Stimulated activated CD4-positive, alpha-beta T cell treated with anti-CD3 and anti-CD28 coated beads, TNF-alpha, amount 100 ng/mL, for 4 hours (primary cell): ENCODE data around the gene PARP4.
"Not testable (repeated sequence)": the region's sequence is repeated elsewhere in the genome, so short reads cannot be mapped to it uniquely, and the experiment has no call there.

ENCODE experiments used
- DNase-seq, 3 experiments: peaks; one replicate each; pipeline ENCODE4 v3.0.0-alpha.2; 2020; ENCODE audit warnings: low read depth in 3 of 3

The PARP4 gene

DNA sequence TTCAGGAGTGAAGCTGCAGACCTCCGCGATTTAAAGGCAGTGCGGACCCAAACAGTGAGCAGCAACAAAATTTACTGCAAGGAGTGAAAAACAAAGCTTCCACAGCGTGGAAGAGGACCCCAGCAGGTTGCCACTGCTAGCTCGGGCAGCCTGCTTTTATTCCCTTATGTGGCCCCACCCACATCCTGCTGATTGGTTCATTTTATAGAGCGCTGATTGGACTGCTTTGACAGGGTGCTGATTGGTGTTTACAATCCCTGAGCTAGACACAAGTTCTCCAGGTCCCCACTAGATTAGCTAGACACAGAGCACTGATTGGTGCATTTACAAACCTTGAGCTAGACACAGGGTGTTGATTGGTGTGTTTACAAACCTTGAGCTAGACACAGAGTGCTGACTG, 6.3 kb downstream of the PARP4 start:
- not testable (repeated sequence) for DNase-seq

DNA sequence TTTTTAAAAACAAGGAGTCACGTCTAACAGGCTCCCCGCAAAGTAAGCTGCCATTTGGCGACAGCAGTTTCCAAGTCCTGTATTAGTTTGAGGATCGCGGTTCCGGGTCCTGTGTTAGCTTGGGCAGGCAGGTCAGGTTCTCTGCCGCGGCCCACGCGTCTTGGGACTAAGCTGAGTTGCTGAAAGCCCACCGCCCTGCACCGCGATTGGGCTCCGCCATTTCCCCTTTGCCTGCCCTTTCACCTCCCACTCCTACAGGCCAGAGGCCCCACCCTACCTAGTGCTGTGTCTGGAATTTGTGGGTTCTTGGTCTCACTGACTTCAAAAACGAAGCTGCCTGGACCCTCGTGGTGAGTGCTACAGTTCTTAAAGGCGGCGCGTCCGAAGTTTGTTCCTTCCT, 6.8 kb downstream of the PARP4 start:
- DNase-seq: no peak

DNA sequence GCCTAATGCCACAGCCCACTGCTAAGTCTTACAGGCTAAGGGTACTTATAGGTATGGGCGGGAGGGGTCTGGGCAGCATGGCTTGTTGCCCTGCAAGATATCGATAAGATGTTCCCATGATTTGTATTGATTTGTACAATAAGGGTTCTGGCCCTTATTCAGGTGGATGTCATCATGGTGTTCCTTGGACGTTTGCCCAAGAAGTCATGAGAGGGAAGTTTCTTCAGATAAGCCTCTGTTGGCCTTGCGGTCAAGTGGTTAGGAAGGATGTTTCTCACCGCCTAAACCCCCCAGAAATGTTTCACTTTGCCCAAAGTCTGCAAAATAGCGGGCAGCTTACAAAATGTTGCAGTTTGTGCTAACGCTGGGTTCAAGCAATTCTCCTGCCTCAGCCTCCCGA, 7.3 kb downstream of the PARP4 start:
- DNase-seq: no peak

DNA sequence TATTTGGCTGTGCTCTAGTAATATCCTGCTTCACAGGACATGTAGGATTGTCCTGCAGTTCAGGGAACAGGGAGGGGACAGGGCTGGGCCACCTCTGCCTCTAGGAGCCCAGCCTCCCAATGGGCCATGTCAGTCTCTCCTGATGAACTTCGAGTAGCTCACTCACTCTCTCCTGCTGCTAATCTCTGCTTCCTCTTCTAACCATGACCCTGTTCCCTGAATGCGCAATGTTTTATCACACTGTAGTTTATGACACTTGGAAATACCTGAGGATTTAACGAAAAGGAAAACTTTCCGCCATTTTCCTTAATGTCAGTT, 9.2 kb downstream of the PARP4 start:
- DNase-seq: no peak

DNA sequence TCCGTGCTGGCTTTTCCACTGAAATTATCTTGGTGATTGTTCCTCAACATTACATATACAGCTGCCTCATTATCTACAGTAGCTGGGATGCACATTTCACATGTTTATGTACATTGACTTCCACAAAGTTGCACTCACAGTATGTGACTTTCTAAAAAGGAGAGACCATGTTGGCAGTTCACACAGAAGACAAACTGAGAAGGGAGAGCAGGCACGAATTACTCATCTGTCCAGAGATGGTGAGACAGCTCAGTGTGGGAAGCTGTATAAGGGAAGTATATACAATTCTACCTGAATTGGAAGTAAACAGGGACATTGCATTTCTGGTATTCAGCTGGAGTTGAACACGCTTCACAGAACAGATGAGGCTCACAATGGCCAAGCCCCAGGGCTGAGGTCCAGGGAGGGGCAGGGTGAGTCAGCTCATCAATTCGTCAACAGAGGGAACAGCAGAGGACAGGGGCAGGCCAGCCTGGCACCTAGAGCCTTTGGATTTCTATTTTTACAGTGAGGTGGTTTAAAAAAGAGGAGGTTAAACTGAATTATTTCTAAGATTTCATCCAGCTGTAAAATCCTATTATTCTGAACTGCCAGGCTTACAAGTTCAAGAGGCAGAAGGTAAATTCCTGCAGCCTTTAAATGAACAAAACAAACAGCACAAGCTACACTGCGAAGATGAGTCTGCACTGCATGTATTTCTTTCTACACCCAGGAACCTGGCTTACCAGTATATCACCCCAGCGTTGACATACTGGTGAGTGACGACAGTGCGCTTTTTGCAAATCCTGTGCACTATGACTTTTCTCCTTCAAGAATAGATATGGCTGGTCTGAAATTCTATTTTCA, 9.8 kb downstream of the PARP4 start:
- DNase-seq: no peak

DNA sequence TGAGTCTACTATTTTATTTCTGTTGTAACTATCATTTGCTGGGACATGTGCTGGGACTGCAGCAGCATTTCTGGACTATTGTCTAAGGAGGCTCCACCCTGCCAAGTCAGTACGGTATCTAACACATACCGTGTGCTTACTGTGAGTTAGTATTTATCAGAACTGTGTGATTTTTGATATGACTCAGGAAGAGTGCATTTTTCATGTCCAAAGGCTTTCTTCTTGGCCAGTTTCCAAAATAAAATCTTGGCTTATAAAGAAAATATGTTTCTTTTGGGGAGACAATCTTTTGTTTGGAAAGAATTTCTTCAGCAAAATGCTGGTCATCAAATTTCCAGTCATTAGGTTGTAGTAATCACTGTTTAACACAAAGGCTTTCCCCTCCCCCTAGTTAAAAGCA, 11.6 kb downstream of the PARP4 start:
- DNase-seq: no peak

DNA sequence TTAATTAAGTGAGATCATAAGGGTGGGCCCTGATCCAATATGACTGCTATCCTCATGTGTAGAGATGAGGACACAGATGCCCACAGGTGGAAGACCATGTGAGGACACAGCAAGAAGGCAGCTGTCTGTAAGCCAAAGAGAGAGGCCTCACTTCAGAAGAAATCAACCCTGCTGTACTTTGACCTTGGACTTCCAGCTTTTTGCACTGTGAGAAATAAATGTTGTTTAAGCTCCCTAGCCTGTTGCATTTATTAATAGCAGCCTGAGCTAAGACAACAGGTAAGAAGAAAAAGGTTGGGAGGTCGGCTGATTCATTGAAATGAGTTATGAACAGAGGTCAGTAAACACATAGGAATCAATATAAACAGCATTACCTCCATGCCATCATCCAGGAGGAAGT, 14.8 kb downstream of the PARP4 start:
- DNase-seq: no peak

DNA sequence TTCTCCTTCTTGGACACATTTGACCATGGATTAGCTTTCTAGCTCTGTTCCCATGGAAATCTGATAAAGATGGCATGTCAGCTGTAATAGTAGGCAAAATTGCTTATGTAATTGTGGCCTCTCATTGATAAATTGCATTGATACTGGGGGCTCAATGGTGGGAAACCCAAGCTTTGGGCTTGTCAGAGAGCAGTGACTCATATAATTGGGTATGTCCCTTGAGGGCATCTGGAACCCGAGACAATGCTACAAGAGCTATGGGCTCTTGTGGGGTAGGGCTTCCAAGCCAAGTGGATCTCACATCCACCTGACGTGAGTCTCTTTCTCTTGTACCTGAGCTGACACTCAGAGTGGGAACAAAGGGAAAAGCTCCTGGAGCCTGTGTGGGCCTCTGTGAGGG, 16.3 kb downstream of the PARP4 start:
- DNase-seq: not testable (repeated sequence)

DNA sequence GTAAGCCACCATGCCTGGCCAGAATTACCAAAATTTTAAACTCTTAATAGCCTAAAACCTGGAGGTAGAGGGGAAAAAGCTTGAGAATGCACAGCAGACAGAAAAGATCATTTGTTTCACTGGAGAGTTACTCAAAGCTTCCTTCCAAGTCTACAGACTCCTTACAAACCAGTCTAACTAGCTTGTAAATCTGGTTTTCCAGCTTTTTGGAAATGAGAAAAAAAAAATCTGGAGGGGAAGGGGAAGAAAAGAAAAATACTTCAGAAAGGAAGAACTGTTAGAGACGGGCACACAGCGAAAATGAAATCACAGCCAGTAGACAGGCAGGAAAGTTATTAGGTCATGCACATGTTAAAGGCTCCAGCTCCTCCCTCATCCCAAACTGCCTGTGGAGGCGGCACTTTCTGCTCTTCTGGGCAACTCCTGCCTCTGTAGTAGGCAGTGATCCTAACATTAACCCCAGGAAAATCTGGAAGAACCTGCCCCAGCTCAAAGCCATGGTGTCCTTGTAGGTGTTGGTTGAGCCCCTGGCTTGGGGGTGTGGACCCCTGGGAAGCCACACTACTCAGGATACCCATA, 17.3 kb downstream of the PARP4 start:
- no peak for DNase-seq

DNA sequence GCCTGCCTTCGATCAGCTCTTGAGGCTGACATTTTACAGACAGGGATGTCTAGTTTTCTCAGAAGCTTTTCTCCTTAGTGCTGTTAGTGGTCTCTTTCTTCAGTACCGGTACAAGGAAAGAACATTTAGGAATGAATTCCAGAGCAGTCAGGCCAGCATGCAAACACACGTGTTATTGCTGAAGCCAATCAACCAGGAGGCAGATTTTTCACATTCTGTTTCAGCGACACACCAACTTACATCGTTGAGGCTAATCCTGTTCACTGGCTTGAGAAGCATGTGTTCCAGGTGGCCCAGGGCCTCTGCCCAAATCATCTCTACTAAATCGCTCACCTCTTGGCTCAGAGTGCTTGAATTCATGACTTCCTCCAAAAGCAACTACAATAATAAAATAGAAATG, 19.2 kb downstream of the PARP4 start:
- DNase-seq: no peak

DNA sequence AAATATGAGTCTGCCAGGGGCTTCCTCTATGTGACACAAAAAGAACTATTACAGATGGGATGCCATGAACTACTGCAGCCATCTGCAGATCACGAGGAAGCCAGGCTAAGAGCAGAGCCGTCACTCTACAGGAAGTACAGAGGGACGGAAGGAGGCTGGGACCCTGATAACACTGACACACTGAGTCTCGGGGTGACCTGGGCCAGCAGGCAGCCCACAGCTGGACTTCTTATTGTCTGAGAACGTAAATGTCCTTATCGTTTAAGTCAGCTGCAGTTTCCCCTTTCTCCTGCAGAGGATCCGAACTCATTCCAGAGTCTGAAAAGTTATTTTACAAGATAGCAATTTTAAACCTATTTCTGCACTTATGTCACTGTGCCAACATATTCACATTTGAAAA, 20.7 kb downstream of the PARP4 start:
- no peak for DNase-seq

DNA sequence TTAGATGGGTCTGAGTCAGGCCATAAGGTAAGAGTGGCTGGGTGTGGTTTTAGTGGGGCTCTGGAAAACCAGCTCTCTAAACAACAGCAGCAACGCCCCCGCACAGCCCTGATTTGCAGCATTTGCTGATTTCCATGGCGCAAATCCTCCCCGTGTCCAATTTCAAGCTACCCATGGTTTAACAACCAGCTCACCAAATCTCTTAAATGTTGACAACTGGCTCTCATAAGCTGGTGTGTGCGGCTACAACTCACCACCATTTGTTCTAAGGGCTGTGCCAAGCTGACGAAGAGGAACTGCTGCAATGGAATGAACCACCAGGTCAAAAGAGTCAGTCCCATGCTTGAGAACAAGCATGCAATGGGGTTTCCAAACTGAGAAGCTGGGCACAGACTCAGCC, 22.9 kb downstream of the PARP4 start:
- DNase-seq: no peak

DNA sequence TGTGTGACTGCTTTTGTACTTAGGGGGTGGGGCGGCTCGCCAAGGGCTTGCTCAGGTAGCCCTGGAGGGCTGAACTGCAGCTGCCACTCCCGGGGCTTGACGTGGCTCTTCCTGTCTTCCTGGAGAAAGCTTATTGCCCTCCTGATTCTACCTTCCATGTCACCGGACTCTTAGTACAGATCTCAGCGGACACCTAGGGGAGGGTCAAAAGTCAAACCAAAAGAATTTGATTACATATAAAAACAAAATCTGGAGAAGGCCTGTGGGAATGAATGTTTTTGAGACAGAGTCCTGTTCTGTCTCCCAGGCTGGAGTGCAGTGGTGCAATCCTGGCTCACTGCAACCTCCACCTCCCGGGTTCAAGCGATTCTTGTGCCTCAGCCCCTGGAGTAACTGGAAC, 24.5 kb downstream of the PARP4 start:
- not testable (repeated sequence) for DNase-seq

DNA sequence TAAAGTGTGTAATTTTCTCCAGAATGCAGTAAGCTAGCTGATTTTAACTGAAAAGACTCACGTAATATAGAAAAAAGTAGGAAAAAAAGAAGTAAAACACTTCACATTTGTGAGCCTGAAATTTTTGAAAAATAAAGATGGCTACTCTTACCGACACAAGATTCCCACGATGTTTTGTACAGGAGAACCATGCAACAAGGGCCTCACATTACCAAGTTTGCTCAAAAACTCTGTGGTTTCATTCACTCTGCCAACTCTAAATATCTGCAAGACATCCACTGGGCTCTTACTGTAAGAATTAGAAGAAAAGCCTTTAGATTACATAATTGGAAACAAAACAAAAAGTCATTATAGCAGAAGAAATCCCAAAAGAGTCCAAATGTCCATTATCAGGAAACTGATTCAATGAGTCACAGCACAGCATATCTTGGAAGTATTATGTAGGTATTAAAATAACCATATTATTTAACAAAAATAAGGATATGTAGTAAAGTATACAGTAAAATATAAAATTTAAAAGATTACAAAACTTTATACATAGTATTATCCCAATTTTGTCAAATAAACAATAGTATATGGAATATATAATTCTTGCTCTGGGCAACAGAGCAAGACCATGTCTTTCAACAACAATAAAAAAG, 26.4 kb downstream of the PARP4 start:
- not testable (repeated sequence) for DNase-seq

DNA sequence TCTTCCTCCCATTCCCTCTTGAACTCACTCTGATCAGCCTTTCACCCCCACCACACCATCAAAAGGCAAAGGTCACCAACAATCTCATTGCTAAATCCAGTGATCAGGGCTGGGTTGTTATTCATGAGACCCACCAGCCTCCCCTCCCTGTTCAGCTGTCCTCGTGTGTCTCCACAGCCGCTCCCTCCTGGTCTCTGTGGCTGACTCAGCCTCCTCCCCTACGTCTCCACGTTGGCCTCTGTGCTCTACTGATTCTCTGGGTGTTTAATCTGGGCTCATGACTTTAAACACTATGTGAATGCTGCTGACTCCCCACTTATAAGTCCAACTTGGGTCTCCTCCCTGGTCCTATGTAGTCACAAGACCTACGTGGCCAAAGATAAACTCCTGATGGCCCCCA, 38.9 kb downstream of the PARP4 start:
- no peak for DNase-seq

DNA sequence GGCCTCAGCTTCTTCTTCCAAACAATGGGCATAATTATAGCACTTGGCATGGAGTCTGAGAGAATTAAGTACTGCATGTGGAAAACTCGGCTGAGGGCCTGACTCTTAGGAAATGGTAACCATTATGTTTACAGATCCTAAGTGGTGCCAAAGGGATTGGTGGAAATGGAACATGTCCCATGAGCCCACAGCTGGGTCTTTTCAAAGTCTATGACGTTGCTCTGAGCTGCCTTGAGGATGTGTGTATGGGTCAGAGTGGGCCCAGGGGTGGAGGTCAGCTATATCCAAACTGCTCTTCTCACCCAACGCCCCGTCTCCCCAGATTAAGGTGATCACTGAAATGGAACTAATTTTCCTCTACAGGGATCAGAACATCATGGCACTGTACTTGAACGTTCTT, 40.4 kb downstream of the PARP4 start:
- not testable (repeated sequence) for DNase-seq

DNA sequence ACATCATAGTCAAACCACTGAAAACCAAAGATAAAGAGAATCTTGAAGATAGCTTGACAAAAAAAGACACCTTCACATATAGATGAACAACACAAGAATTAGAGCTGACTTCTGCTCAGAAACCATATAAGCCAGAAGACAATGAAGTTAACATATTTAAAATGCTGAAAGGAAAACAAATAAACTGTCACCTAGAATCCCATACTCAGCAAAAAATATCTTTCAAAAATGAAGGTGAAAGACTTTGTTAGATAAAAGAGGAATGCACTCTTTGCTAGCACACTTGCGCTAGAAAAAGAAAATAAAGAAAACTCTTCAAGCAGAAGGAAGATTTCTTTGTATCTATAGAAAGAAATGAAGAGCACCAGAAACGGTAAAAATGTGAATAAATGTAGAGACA, 49.5 kb downstream of the PARP4 start:
- no peak for DNase-seq

DNA sequence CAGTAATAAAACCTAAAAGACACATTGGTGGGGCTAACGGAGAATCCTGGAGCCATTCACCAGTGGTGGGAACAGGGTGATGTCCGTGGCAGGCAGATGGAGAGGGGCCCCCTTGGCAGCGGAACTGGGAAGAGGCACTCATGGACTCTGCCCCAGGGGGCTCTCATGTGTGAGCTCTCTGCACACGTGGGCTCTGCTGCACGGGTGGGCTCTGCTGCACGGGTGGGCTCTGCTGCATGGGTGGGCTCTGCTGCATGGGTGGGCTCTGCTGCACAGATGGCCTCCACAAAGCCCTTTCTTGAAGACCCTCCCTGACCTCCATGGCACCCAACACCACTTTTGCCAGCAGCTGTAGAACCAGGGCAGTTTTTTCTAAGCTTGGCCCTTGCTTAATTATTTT, 52.3 kb downstream of the PARP4 start:
- DNase-seq: no peak

DNA sequence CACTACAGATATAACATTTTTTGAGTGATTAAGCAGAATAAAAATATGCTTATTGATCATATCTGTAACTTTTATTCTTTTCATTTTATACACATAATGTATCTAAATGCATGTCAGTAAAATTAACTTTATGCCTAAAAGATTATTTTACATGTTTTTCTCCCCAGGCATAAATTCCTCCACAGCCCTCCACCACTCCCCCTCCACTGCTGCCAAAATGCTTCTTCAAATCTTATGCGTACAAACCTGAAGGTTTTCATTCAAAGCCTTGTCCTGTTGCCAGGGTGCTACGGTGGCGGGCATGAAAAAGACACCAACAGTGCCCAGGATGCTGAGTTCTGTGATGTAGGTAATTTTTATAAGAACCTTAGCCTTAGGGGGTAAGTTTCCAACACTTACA, 52.9 kb downstream of the PARP4 start:
- DNase-seq: no peak

DNA sequence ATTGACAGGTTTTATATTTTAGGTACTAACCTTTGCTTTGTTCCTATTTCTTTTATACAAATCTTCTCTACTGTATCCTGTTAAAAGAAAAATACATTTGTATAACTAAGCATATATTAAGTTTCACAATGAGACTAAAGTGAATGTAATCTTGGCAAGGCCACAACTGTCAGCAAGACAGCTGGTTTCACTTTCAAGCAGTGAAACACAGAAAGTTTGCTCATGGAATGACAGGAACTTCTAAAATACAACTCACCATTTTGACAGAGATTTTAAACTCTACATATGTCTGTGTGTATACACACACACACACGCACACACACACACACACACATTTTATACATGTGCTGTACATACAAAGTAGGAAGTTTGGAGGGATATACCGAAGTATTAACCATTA, 53.3 kb downstream of the PARP4 start:
- no peak for DNase-seq

DNA sequence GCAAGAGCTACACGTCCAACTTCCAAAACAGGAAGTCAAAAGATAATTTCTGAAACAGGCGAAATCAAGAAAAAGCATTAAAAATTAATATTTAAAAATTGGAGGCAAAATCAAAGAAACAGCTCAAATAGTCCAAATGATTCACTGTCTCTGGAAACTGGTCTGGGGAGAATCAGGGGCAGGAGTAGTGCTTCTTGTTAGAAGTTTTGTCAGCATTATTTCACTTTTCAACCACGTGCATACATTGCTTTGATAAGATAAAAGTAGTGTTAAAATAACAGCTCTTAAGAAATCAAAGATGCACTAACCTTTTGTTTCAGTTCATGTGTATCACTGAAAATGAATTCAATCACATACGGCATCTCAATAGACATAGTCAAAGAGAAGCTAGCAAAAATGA, 53.8 kb downstream of the PARP4 start:
- DNase-seq: no peak

DNA sequence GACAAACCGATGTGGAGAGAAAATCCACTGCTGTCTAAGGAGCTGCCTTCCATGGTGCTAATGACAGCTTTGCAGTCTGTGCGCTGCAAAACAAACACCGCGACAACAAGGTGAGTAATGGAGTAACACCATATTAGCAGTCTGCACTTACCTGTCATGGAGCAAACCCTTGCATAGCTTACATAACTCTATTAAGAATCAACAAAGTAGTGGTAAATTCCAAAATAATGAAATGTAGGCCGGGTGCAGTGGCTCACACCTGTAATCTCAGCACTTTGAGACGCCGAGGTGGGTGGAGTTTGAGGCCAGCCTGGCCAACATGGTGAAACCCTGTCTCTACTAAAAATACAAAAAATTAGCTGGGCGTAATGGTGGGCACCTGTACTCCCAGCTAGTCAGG, 56.2 kb downstream of the PARP4 start:
- DNase-seq: no peak

DNA sequence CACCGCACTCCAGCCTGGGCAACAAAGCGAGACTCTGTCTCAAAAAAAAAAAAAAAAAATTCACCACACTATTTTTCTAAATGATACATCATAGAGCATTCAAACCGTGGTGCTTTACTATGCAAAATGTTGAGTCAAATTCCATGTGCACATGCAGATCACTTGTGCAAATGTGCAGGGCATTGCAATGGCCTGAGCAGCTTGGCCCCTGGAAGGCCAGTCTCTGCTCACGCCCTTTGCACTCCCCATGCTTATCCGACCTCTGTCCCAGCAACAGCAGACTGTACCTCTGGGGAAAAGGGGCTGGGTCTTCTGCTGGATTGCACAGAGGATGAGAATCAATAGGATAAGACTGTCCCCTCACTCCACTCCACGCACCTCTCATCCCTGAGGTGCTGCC, 58.5 kb downstream of the PARP4 start:
- DNase-seq: no peak
